Testis (tissue), 2 donors: ENCODE data around the gene CDH6.

Experiments used
- CTCF ChIP-seq, 3 experiments: fragments of 450-650 bp in 2 of 3; fragments of 200-600 bp in 1 of 3; sonication (generic) in 1 of 3; IDR thresholded peaks; one replicate each; pipeline ENCODE4 v1.5.1; 2016 to 2019; ENCODE audit warnings: antibody characterized with exemption in 3 of 3, mild to moderate bottlenecking in 2 of 3, moderate library complexity in 1 of 3
- POLR2A ChIP-seq: fragments of 450-650 bp; IDR thresholded peaks from one replicate; pipeline ENCODE4 v1.6.1; 2017; ENCODE audit warnings: antibody characterized with exemption, mild to moderate bottlenecking, moderate library complexity

- TF ChIP-seq CTCF (IDR thresholded peaks at IDR 0.05) (no peak), POLR2A (no peak)
Observed at GRCh38 chr5:31285025-31285424, 91.5 kb downstream of the CDH6 start.
